Ascending aorta (tissue), 2 donors: ENCODE results near the gene ZNF835. TPM values are rescaled to one million over a fixed set of nuclear protein-coding genes. Genes with fewer than 3 reads are reported as not detected.

Source experiments
- DNase-seq, 2 donors: peaks; one replicate each; pipeline ENCODE4 v3.0.0-alpha.2; 2019; ENCODE audit warnings: low spot score in 2 of 2
- H3K27ac ChIP-seq, 2 donors: fragments of 200-600 bp; sonication (generic); one replicate each; pipeline ENCODE4 v1.5.1; 2016 to 2017; ENCODE audit warnings: mild to moderate bottlenecking in 1 of 2
- H3K27me3 ChIP-seq: fragments of 200-600 bp; sonication (generic); one replicate; pipeline ENCODE4 v1.5.1; 2017
- H3K36me3 ChIP-seq, 2 donors: fragments of 200-600 bp; sonication (generic); one replicate each; pipeline ENCODE4 v1.5.1; 2016
- H3K4me1 ChIP-seq, 2 donors: fragments of 200-600 bp; sonication (generic); one replicate each; pipeline ENCODE4 v1.5.1; 2016 to 2017; ENCODE audit warnings: mild to moderate bottlenecking in 1 of 2
- H3K4me3 ChIP-seq, 2 donors: fragments of 200-600 bp; sonication (generic); one replicate each; pipeline ENCODE4 v1.5.1; 2016 to 2017; ENCODE audit warnings: mild to moderate bottlenecking in 1 of 2
- H3K9me3 ChIP-seq, 2 donors: fragments of 200-600 bp; sonication (generic); one replicate each; pipeline ENCODE4 v1.5.1; 2016
- intact Hi-C: fragments of 100-400 bp; cut with DNase I; formaldehyde crosslinking; loops from one replicate; pipeline ENCODE4 v1.15.1; 2023
- total RNA-seq: library from RNA; depleted of rRNA; stranded (reverse); fragments of >200 nt; gene quantifications from one replicate; pipeline ENCODE4 v1.1.0, GENCODE V29; 2016
- TF ChIP-seq, protein P1 (sequence below), 3 experiments: fragments of 200-600 bp in 2 of 3; fragments of 450-650 bp in 1 of 3; sonication (generic) in 2 of 3; IDR thresholded peaks; one replicate each; pipeline ENCODE4 v1.5.1; 2016 to 2019; ENCODE audit warnings: antibody characterized with exemption in 3 of 3, mild to moderate bottlenecking in 1 of 3, moderate library complexity in 1 of 3

Gene ZNF835
- total RNA-seq, 1 donor from 2014 or later: 4.0 TPM

DNA sequence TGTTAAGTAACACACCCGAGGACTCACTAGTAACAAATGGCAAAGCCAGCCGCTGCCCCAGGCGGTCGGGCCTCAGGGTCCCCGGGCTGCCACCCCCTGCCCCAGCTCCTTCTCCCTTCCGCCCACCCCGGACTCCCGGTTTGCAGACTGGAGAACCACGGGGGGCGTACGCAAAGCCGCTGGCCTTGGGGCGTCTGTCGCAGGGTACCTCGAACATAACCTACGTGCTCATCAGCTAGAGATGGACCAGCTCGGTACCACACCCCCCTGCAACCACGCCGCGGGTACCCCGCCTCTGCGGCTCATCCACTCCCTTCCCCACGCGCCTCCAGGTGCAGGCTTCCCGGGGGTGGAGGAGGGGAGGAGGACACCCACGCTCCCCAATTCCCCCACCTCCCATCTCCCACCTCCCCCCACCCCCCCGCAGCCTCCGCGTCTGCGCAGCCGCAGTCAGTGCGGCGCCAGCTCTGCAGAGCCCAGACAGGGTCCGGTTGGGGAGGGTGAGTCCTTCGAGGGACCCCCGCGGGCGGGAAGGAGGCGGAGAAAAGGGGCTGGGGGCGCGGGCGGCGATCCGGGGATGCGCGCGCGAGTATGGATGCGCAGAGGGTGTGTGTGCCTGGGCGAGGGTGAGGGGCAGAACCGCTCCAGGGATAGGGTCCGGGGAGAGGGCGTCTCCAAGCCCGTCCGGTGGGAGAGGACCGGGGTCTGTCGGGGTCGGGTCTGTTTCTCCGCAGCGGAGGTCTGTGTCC lies 28.7 kb downstream of the ZNF835 start, which contains the start of gene SMIM17:
Gene SMIM17, plus strand, starts transcription at position 449 of the 749 bp plus-strand sequence. CDS start 2,509 bp downstream, outside the sequence.
- intact Hi-C loops: no loop called here
- DNase-seq: peak in 1 of 2 donors; percentile 33
- peaks cover 6 to 63% of the 10 kb centered on the region in 2 donors for H3K9me3 ChIP-seq
- H3K4me1 ChIP-seq: no peaks in the 10 kb centered on the region
- no peak within 1 kb of the TSS for H3K27ac ChIP-seq
- TF ChIP-seq, protein P1, sequence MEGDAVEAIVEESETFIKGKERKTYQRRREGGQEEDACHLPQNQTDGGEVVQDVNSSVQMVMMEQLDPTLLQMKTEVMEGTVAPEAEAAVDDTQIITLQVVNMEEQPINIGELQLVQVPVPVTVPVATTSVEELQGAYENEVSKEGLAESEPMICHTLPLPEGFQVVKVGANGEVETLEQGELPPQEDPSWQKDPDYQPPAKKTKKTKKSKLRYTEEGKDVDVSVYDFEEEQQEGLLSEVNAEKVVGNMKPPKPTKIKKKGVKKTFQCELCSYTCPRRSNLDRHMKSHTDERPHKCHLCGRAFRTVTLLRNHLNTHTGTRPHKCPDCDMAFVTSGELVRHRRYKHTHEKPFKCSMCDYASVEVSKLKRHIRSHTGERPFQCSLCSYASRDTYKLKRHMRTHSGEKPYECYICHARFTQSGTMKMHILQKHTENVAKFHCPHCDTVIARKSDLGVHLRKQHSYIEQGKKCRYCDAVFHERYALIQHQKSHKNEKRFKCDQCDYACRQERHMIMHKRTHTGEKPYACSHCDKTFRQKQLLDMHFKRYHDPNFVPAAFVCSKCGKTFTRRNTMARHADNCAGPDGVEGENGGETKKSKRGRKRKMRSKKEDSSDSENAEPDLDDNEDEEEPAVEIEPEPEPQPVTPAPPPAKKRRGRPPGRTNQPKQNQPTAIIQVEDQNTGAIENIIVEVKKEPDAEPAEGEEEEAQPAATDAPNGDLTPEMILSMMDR (IDR thresholded peaks at IDR 0.05): no peak
- no peaks in the 10 kb centered on the region for H3K36me3 ChIP-seq
- no peak within 1 kb of the TSS for H3K4me3 ChIP-seq
- no peaks in the 10 kb centered on the region for H3K27me3 ChIP-seq

DNA sequence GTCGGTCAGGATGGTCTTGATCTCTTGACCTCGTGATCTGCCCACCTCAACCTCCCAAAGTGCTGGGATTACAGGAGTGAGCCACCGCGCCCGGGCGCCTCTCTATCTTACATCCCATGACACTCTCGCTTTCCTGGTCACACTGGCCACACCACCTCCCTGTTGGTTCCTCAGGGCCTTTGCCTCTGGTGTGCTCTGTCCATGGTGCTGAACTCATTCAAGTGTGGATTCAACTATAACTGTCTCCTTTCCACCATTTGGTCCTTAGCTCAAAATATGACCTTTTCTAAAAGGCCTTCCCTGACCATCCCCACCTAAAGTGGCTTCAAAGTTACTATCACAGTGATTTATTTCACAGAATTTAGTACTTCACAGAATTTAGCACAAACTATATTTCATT lies 32.3 kb downstream of the ZNF835 start:
- Histone ChIP-seq H3K4me3 (no peak overlapping the region), H3K9me3 (peaks cover 13 to 79% of the 10 kb centered on the region in 2 donors), H3K27ac (no peak overlapping the region), H3K27me3 (no peaks in the 10 kb centered on the region), H3K36me3 (no peaks in the 10 kb centered on the region), H3K4me1 (no peaks in the 10 kb centered on the region)
- TF ChIP-seq, protein P1 (IDR thresholded peaks at IDR 0.05): no peak
- intact Hi-C loops: no loop called here
- no peak for DNase-seq

DNA sequence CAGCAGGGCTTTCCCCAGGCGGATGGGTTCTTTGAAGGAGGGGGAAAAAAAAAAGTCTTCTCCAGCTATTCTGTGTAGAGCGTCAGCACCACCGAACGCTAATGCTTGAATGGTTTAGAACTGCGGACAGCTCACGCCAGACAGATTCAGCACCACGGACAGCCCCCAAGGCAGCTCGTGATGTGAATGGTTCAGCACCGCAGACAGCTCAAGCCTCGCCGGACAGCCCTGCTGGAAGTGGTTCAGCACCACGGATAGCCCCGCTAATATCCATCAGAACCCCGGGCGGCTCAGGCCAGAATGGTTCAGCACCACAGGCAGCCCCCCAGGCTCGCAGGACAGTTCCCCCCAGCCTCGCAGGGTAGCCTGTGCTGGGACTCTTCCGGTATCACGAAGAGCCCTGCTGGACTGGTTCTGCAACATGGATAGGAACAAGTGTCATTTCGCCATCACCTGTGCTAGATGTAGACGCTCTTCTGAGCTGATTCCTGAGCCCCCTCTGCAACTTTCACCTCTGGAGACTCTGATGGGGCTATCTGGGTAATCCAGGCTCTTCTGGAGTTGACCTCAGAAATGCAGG lies 33.5 kb downstream of the ZNF835 start:
- no peak overlapping the region for H3K4me3 ChIP-seq
- TF ChIP-seq, protein P1 (IDR thresholded peaks at IDR 0.05): no peak
- intact Hi-C loops: no loop called here
- H3K9me3 ChIP-seq: peaks cover 21 to 81% of the 10 kb centered on the region in 2 donors
- no peaks in the 10 kb centered on the region for H3K36me3 ChIP-seq
- DNase-seq: peak in 1 of 2 donors; percentile 66
- H3K27ac ChIP-seq: no peak overlapping the region
- no peaks in the 10 kb centered on the region for H3K27me3 ChIP-seq
- no peaks in the 10 kb centered on the region for H3K4me1 ChIP-seq

DNA sequence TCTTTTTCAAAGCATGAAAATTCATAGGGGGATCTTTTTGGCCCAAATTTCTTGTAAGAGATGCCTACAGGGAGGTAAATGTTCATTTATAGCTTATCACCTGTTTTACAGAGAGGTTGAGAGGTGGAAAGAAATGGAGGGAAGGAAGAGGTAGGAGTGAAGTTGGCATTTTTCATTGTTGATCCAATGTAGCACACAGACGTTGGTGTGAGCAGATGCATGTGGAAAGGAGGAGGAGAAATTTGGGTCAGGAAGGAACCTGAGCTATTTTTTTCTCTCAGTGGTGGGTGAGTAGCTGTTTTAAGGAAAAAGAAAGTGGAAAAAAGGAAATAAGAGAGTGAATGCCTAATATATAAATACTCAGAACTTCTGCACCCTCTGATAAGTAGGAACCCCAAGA lies 38.5 kb downstream of the ZNF835 start:
- peaks cover 51 to 98% of the 10 kb centered on the region in 2 donors for H3K9me3 ChIP-seq
- no peak overlapping the region for H3K27ac ChIP-seq
- DNase-seq: no peak
- no peaks in the 10 kb centered on the region for H3K4me1 ChIP-seq
- no peaks in the 10 kb centered on the region for H3K27me3 ChIP-seq
- intact Hi-C loops: no loop called here
- TF ChIP-seq, protein P1 (IDR thresholded peaks at IDR 0.05): no peak
- H3K4me3 ChIP-seq: no peak overlapping the region
- H3K36me3 ChIP-seq: peaks cover 0 to 3% of the 10 kb centered on the region in 2 donors

DNA sequence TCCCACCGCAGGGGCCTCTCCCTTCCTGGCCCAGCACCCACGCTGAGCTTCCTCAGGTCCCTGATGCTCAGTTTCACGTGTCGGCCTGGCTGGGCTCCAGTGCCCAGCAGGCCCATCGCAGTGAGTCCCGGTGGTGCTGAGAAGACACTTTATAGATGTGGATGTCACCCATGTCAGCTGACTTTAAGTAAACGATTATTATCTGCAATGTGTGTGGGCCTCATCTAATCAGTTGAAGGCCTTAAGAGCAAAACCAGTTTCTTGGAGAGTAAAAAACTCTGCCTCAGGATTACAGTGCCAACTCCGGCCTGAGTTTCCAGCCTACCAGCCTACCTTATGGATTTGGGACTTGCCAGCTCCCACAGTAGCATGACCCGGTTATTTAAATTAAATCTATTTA lies 45.8 kb downstream of the ZNF835 start:
- no peaks in the 10 kb centered on the region for H3K4me1 ChIP-seq
- H3K27me3 ChIP-seq: no peaks in the 10 kb centered on the region
- no peak overlapping the region for H3K4me3 ChIP-seq
- no peak for DNase-seq
- H3K27ac ChIP-seq: no peak overlapping the region
- TF ChIP-seq, protein P1 (IDR thresholded peaks at IDR 0.05): no peak
- peaks cover 42 to 54% of the 10 kb centered on the region in 2 donors for H3K36me3 ChIP-seq
- intact Hi-C loops: no loop called here
- peaks cover 56 to 100% of the 10 kb centered on the region in 2 donors for H3K9me3 ChIP-seq
